Measurements from ENCODE around the gene PLAC8. TPM values are rescaled to one million over a fixed set of nuclear protein-coding genes. Genes with fewer than 3 reads are reported as not detected.
"Not testable (repeated sequence)": the region's sequence is repeated elsewhere in the genome, so short reads cannot be mapped to it uniquely, and the experiment has no call there.

Gene PLAC8
- total and polyA plus RNA-seq, 2 donors (not counting 1 experiment from before 2014, with no cell fraction given) = 125 to 499 TPM

- no peak for ATAC-seq (ENCODE audit: low read depth)
- no peak for DNase-seq
- no peak overlapping the region for H3K27ac Mint-ChIP-seq
- no peak overlapping the region for H3K4me2 ChIP-seq (replicated peaks; ENCODE audit: low read depth, low read length, poor library complexity, severe bottlenecking)
- intact Hi-C loops (cut with micrococcal nuclease) = no loop called here
- no peak overlapping the region for H2AFZ ChIP-seq (ENCODE audit: insufficient read depth, low read depth, low read length, poor library complexity, severe bottlenecking)
- H3K27me3 Mint-ChIP-seq = no peaks in the 10 kb centered on the region
- no peaks in the 10 kb centered on the region for H4K20me1 ChIP-seq (ENCODE audit: control insufficient read depth, insufficient read depth, low read length, poor library complexity, severe bottlenecking)
- TF ChIP-seq EZH2 (IDR thresholded peaks at IDR 0.05; ENCODE audit: borderline replicate concordance, insufficient read depth, low read depth, low read length, poor library complexity, severe bottlenecking) = no peak
- TF ChIP-seq, protein P1, sequence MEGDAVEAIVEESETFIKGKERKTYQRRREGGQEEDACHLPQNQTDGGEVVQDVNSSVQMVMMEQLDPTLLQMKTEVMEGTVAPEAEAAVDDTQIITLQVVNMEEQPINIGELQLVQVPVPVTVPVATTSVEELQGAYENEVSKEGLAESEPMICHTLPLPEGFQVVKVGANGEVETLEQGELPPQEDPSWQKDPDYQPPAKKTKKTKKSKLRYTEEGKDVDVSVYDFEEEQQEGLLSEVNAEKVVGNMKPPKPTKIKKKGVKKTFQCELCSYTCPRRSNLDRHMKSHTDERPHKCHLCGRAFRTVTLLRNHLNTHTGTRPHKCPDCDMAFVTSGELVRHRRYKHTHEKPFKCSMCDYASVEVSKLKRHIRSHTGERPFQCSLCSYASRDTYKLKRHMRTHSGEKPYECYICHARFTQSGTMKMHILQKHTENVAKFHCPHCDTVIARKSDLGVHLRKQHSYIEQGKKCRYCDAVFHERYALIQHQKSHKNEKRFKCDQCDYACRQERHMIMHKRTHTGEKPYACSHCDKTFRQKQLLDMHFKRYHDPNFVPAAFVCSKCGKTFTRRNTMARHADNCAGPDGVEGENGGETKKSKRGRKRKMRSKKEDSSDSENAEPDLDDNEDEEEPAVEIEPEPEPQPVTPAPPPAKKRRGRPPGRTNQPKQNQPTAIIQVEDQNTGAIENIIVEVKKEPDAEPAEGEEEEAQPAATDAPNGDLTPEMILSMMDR (IDR thresholded peaks at IDR 0.05) = no peak
- H3K27ac ChIP-seq (ENCODE audit: low read length in 2 of 2) = no peak overlapping the region
- no peaks in the 10 kb centered on the region for H3K4me1 ChIP-seq (ENCODE audit: control insufficient read depth in 2 of 2, insufficient read depth in 2 of 2, low read length in 2 of 2)
- H3K9me3 Mint-ChIP-seq (ENCODE audit: insufficient read depth) = no peaks in the 10 kb centered on the region
- no peaks in the 10 kb centered on the region for H3K9me3 ChIP-seq (ENCODE audit: control extremely low read depth in 1 of 3, control insufficient read depth in 2 of 3, insufficient read depth in 1 of 3, low read length in 2 of 3)
- no CpG with 5 or more reads among the region's 4 CpGs for WGBS (ENCODE audit: insufficient coverage)
- ChIA-PET POLR2A (no interaction called here), CTCF (interaction anchor here (2.0 kb wide), 1 partner anchor 198 kb away, joined by 5 read pairs; no protein-coding TSS in a partner anchor)
- H3K27me3 ChIP-seq (replicated peaks in 1 of 4; ENCODE audit: control extremely low read depth in 1 of 4, control insufficient read depth in 3 of 4, insufficient read depth in 4 of 4, low read length in 3 of 4) = no peaks in the 10 kb centered on the region
- no peaks in the 10 kb centered on the region for H3K79me2 ChIP-seq (ENCODE audit: control insufficient read depth, insufficient read depth, low read length)
- H3K4me1 Mint-ChIP-seq = no peaks in the 10 kb centered on the region
- peaks cover 5 to 54% of the 10 kb centered on the region in 2 experiments for H3K36me3 ChIP-seq (replicated peaks in 1 of 2; ENCODE audit: control extremely low read depth in 1 of 2, control insufficient read depth in 1 of 2, extremely low read depth in 1 of 2, insufficient read depth in 2 of 2, low read length in 1 of 2)
- no peak overlapping the region for H3K4me3 Mint-ChIP-seq
- no peak overlapping the region for H3K9ac ChIP-seq (ENCODE audit: low read length)
- H3K4me3 ChIP-seq (ENCODE audit: control extremely low read depth in 1 of 5, extremely low read depth in 1 of 5, insufficient read depth in 1 of 5, low read depth in 2 of 5, low read length in 4 of 5) = no peak overlapping the region
Observed at GRCh38 chr4:83062739-83063138, 51.8 kb downstream of the PLAC8 start.

- ChIA-PET POLR2A (interaction anchor here (0.7 kb wide), 1 partner anchor 20 kb away, joined by 3 read pairs; the partner anchor contains the start of gene COPS4), CTCF (interaction anchor here (0.6 to 3.0 kb wide), 11 partner anchors 20 to 584 kb away, joined by 3 to 61 read pairs (median 3); partner anchors contain the start of genes COPS4 and COQ2)
- no peak overlapping the region for H2AFZ ChIP-seq (ENCODE audit: insufficient read depth, low read depth, low read length, poor library complexity, severe bottlenecking)
- H3K27ac Mint-ChIP-seq = no peak overlapping the region
- H3K9me3 Mint-ChIP-seq (ENCODE audit: insufficient read depth) = no peaks in the 10 kb centered on the region
- H3K4me1 ChIP-seq (ENCODE audit: control insufficient read depth in 2 of 2, insufficient read depth in 2 of 2, low read length in 2 of 2) = no peaks in the 10 kb centered on the region
- intact Hi-C loops (cut with micrococcal nuclease) = loop anchor here (1.0 to 2.0 kb wide), 3 partner anchors 20 to 227 kb away; no protein-coding TSS in a partner anchor
- H3K9ac ChIP-seq (ENCODE audit: low read length) = no peak overlapping the region
- no peak for ATAC-seq (ENCODE audit: low read depth)
- no peaks in the 10 kb centered on the region for H3K79me2 ChIP-seq (ENCODE audit: control insufficient read depth, insufficient read depth, low read length)
- H3K27ac ChIP-seq (ENCODE audit: low read length in 2 of 2) = no peak overlapping the region
- no peak overlapping the region for H3K4me3 ChIP-seq (ENCODE audit: control extremely low read depth in 1 of 5, extremely low read depth in 1 of 5, insufficient read depth in 1 of 5, low read depth in 2 of 5, low read length in 4 of 5)
- H3K4me1 Mint-ChIP-seq = peaks cover 2% of the 10 kb centered on the region
- peaks cover 6 to 40% of the 10 kb centered on the region in 2 experiments for H3K36me3 ChIP-seq (replicated peaks in 1 of 2; ENCODE audit: control extremely low read depth in 1 of 2, control insufficient read depth in 1 of 2, extremely low read depth in 1 of 2, insufficient read depth in 2 of 2, low read length in 1 of 2)
- no peak overlapping the region for H3K4me3 Mint-ChIP-seq
- H3K9me3 ChIP-seq (ENCODE audit: control extremely low read depth in 1 of 3, control insufficient read depth in 2 of 3, insufficient read depth in 1 of 3, low read length in 2 of 3) = no peaks in the 10 kb centered on the region
- peak; percentile 52 for DNase-seq
- no peak for TF ChIP-seq EZH2 (IDR thresholded peaks at IDR 0.05; ENCODE audit: borderline replicate concordance, insufficient read depth, low read depth, low read length, poor library complexity, severe bottlenecking)
- TF ChIP-seq, protein P1 (IDR thresholded peaks at IDR 0.05) = peak; percentile 59
- H3K4me2 ChIP-seq (replicated peaks; ENCODE audit: low read depth, low read length, poor library complexity, severe bottlenecking) = no peak overlapping the region
- no peaks in the 10 kb centered on the region for H4K20me1 ChIP-seq (ENCODE audit: control insufficient read depth, insufficient read depth, low read length, poor library complexity, severe bottlenecking)
- H3K27me3 Mint-ChIP-seq = no peaks in the 10 kb centered on the region
- H3K27me3 ChIP-seq (replicated peaks in 1 of 4; ENCODE audit: control extremely low read depth in 1 of 4, control insufficient read depth in 3 of 4, insufficient read depth in 4 of 4, low read length in 3 of 4) = no peaks in the 10 kb centered on the region
Observed at GRCh38 chr4:83054928-83055327, 59.6 kb downstream of the PLAC8 start.

- POLR2A ChIA-PET; intact Hi-C loops (cut with micrococcal nuclease): not testable (repeated sequence)
Observed at GRCh38 chr4:83048781-83049180, 65.7 kb downstream of the PLAC8 start.

More at GRCh38 chr4:83048781-83049180, 65.7 kb downstream of the PLAC8 start:
- not testable (repeated sequence) for H3K9me3 ChIP-seq (ENCODE audit: control extremely low read depth in 1 of 3, control insufficient read depth in 2 of 3, insufficient read depth in 1 of 3, low read length in 2 of 3); H3K27me3 Mint-ChIP-seq; H3K4me3 Mint-ChIP-seq; H3K4me1 ChIP-seq (ENCODE audit: control insufficient read depth in 2 of 2, insufficient read depth in 2 of 2, low read length in 2 of 2); DNase-seq; H3K27me3 ChIP-seq (replicated peaks in 1 of 4; ENCODE audit: control extremely low read depth in 1 of 4, control insufficient read depth in 3 of 4, insufficient read depth in 4 of 4, low read length in 3 of 4); H3K27ac Mint-ChIP-seq; H2AFZ ChIP-seq (ENCODE audit: insufficient read depth, low read depth, low read length, poor library complexity, severe bottlenecking); ATAC-seq (ENCODE audit: low read depth); H3K9ac ChIP-seq (ENCODE audit: low read length); H3K4me1 Mint-ChIP-seq; H3K9me3 Mint-ChIP-seq (ENCODE audit: insufficient read depth); H4K20me1 ChIP-seq (ENCODE audit: control insufficient read depth, insufficient read depth, low read length, poor library complexity, severe bottlenecking); H3K4me2 ChIP-seq (replicated peaks; ENCODE audit: low read depth, low read length, poor library complexity, severe bottlenecking); H3K27ac ChIP-seq (ENCODE audit: low read length in 2 of 2); H3K4me3 ChIP-seq (ENCODE audit: control extremely low read depth in 1 of 5, extremely low read depth in 1 of 5, insufficient read depth in 1 of 5, low read depth in 2 of 5, low read length in 4 of 5)
- WGBS (ENCODE audit: insufficient coverage) = 100% methylated on average over 2 of the region's 8 CpGs
- peaks cover 5 to 26% of the 10 kb centered on the region in 2 experiments for H3K36me3 ChIP-seq (replicated peaks in 1 of 2; ENCODE audit: control extremely low read depth in 1 of 2, control insufficient read depth in 1 of 2, extremely low read depth in 1 of 2, insufficient read depth in 2 of 2, low read length in 1 of 2)
- CTCF ChIA-PET = interaction anchor here (0.6 to 2.3 kb wide), 4 partner anchors 14 to 236 kb away, joined by 3 to 6 read pairs (median 4); partner anchors contain the start of genes COPS4 and COQ2
- H3K79me2 ChIP-seq (ENCODE audit: control insufficient read depth, insufficient read depth, low read length) = peaks cover 11% of the 10 kb centered on the region
